ENCODE results near the gene FAM117A. TPM values are rescaled to one million over a fixed set of nuclear protein-coding genes. Genes with fewer than 3 reads are reported as not detected.

The FAM117A gene
- total RNA-seq (2014; rRNA removed), result 9.7 and 16.3 TPM in 2 replicates
- Bru-seq, nascent RNA, result percentile 64 among the genes with signal in this experiment
- percentile 59 among the genes with signal in this experiment for BruChase-seq, experiment 1, labeled RNA remaining after a 6-hour chase
- BruChase-seq, experiment 2, labeled RNA remaining after a 2-hour chase, result percentile 62 among the genes with signal in this experiment
- long read RNA-seq, transcript FAM117A-201 (8 exons, 2,365 nt), result major isoform, 10 of 31 reads
- long read RNA-seq, partial matches to known transcripts, result 7 of 31 reads
- long read RNA-seq, other reads (novel, unspliced or antisense), result 13 of 31 reads

DNA sequence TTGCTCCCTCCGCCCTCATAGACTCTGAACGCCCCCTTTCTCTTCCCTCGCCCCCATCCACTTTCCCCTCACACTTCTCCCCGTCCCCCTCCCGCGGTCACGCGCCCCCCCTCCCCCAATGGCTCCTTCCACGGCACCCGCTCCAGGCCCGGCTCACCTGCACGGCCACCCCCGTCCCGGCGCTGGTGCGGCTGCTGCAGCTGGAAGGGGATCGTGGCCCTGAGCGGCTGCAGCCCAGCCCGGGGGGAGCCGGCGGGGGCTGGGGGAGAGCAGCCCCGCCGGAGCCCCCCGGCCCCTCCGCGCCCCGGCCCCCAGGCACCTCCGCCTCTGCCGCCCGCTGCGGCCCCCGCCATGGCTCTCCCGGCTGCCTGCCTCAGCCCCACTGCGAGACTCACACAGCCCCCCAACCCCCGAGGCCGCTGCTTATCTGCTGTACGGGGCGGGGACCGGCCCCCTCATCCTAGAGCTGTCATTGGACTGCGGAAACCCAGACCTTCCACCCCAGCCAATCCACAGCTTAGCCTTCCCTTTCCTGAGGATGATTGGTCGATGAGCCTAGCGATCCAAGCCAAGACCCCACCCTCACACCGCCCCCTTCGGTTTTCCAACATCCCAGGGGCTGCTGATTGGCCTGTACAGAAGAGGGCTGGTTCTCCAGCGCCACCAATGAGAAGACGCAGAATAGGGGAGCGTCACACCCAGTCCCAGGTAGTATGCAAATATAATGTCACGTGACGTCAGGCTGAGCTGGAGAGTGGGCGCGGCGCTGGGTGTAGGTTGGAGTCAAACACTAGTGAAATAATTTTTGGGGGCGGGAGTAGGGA is at the start of gene FAM117A:
Gene FAM117A, minus strand, starts transcription at position 397 of the 824 bp plus-strand sequence. Its CDS starts 44 bp downstream, at position 353.
- POLR2A ChIA-PET (ENCODE audit: unreplicated experiment), result interaction anchor here (0.5 to 1.0 kb wide), 10 partner anchors 10 to 526 kb away, joined by 3 to 15 read pairs (median 5); partner anchors contain the start of genes KAT7 and PHB1
- peak within 1 kb of the TSS; percentile 78 for H2AFZ ChIP-seq (ENCODE audit: low read length)
- H3K4me2 ChIP-seq (ENCODE audit: low read length), result peak within 1 kb of the TSS; percentile 89

GRCh38 chr17:49809056-49809455 is 45.1 kb upstream of the FAM117A start:
- ChIA-PET POLR2A (ENCODE audit: unreplicated experiment) (no interaction called here), CTCF (no interaction called here)
- H3K4me3 ChIP-seq (ENCODE audit: low read length), result no peak overlapping the region
- no peaks in the 10 kb centered on the region for H3K9me2 ChIP-seq (replicated peaks; ENCODE audit: low read length)
- no peak overlapping the region for H3K27ac ChIP-seq (ENCODE audit: low read length)
- H3K9me3 ChIP-seq (ENCODE audit: low read length), result no peaks in the 10 kb centered on the region
- H3K36me3 ChIP-seq (ENCODE audit: low read depth, low read length), result peaks cover 57% of the 10 kb centered on the region
- no TSS peak for BruUV-seq (replicated peaks)
- TF ChIP-seq EZH2phosphoT487 (IDR thresholded peaks at IDR 0.05; ENCODE audit: borderline replicate concordance, low read length) (no peak), EZH2 (IDR thresholded peaks at IDR 0.05; ENCODE audit: low read length, unreplicated experiment) (no peak), CTCF (conservative IDR thresholded peaks at IDR 0.05; ENCODE audit: low read depth, low read length) (no peak)
- H3K27me3 ChIP-seq (ENCODE audit: low read length), result no peaks in the 10 kb centered on the region
- peak; percentile 31 for DNase-seq
- no peaks in the 10 kb centered on the region for H3K4me1 ChIP-seq (ENCODE audit: insufficient read depth, low read length)
- peaks cover 4% of the 10 kb centered on the region; the same call in 1 of the 2 replicates for H3K79me2 ChIP-seq (ENCODE audit: low read length)
- H2AFZ ChIP-seq (ENCODE audit: low read length), result no peak overlapping the region
- no peaks in the 10 kb centered on the region for H4K20me1 ChIP-seq (ENCODE audit: low read length)
- intact Hi-C loops (cut with micrococcal nuclease), result no loop called here
- no peak overlapping the region for H3K9ac ChIP-seq (ENCODE audit: low read length)
- peak; percentile 99 for ATAC-seq
- no peaks in the 10 kb centered on the region for H3F3A ChIP-seq (ENCODE audit: low read length, unreplicated experiment)
- no peak overlapping the region for H3K4me2 ChIP-seq (ENCODE audit: low read length)

More for the DNA sequence above, at the start of gene FAM117A:
- Histone ChIP-seq H3F3A (ENCODE audit: low read length, unreplicated experiment) (no peaks in the 10 kb centered on the region), H4K20me1 (ENCODE audit: low read length) (no peaks in the 10 kb centered on the region), H3K27ac (ENCODE audit: low read length) (no peak within 1 kb of the TSS), H3K4me1 (ENCODE audit: insufficient read depth, low read length) (peaks cover 24% of the 10 kb centered on the region), H3K9me2 (replicated peaks; ENCODE audit: low read length) (no peaks in the 10 kb centered on the region), H3K79me2 (ENCODE audit: low read length) (no peaks in the 10 kb centered on the region), H3K9ac (ENCODE audit: low read length) (peak within 1 kb of the TSS; percentile 23; the same call in 1 of the 2 replicates), H3K9me3 (ENCODE audit: low read length) (no peaks in the 10 kb centered on the region), H3K27me3 (ENCODE audit: low read length) (0 out of 2 replicates have a peak, but pooled peaks cover 6% of the 10 kb centered on the region), H3K4me3 (ENCODE audit: low read length) (peak within 1 kb of the TSS; percentile 76), H3K36me3 (ENCODE audit: low read depth, low read length) (no peaks in the 10 kb centered on the region)
- CTCF ChIA-PET, result interaction anchor here (0.6 to 0.9 kb wide), 7 partner anchors 25 to 206 kb away, joined by 3 to 10 read pairs (median 3); partner anchors contain the start of genes KAT7 and SLC35B1
- DNase-seq (peak; percentile 100), ATAC-seq (peak; percentile 96)
- no TSS peak for BruUV-seq (replicated peaks)
- intact Hi-C loops (cut with micrococcal nuclease), result loop anchor here (1.0 kb wide), 2 partner anchors 25 to 56 kb away; no protein-coding TSS in a partner anchor
- no peak for TF ChIP-seq EZH2phosphoT487 (IDR thresholded peaks at IDR 0.05; ENCODE audit: borderline replicate concordance, low read length)
- no peak for TF ChIP-seq EZH2 (IDR thresholded peaks at IDR 0.05; ENCODE audit: low read length, unreplicated experiment)
- TF ChIP-seq CTCF (conservative IDR thresholded peaks at IDR 0.05; ENCODE audit: low read depth, low read length), result no peak

All from PC-3 (cell line).